NCI-H2081 treated with DMSO at 0.1 percent for 48 hours (cell line): ENCODE data around the gene LTB.

Experiments
- DNase-seq: peaks from one replicate; lab custom pipeline; 2025; lab: John Stamatoyannopoulos, UW

LTB gene

DNA sequence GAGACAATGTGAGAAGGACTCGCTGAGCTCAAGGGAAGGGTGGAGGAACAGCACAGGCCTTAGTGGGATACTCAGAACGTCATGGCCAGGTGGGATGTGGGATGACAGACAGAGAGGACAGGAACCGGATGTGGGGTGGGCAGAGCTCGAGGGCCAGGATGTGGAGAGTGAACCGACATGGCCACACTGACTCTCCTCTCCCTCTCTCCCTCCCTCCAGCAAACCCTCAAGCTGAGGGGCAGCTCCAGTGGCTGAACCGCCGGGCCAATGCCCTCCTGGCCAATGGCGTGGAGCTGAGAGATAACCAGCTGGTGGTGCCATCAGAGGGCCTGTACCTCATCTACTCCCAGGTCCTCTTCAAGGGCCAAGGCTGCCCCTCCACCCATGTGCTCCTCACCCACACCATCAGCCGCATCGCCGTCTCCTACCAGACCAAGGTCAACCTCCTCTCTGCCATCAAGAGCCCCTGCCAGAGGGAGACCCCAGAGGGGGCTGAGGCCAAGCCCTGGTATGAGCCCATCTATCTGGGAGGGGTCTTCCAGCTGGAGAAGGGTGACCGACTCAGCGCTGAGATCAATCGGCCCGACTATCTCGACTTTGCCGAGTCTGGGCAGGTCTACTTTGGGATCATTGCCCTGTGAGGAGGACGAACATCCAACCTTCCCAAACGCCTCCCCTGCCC is 5.2 kb downstream of the LTB start:
- DNase-seq: no peak

DNA sequence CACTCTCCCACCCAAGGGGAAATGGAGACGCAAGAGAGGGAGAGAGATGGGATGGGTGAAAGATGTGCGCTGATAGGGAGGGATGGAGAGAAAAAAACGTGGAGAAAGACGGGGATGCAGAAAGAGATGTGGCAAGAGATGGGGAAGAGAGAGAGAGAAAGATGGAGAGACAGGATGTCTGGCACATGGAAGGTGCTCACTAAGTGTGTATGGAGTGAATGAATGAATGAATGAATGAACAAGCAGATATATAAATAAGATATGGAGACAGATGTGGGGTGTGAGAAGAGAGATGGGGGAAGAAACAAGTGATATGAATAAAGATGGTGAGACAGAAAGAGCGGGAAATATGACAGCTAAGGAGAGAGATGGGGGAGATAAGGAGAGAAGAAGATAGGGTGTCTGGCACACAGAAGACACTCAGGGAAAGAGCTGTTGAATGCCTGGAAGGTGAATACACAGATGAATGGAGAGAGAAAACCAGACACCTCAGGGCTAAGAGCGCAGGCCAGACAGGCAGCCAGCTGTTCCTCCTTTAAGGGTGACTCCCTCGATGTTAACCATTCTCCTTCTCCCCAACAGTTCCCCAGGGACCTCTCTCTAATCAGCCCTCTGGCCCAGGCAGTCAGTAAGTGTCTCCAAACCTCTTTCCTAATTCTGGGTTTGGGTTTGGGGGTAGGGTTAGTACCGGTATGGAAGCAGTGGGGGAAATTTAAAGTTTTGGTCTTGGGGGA is 6.1 kb downstream of the LTB start:
- DNase-seq: no peak

DNA sequence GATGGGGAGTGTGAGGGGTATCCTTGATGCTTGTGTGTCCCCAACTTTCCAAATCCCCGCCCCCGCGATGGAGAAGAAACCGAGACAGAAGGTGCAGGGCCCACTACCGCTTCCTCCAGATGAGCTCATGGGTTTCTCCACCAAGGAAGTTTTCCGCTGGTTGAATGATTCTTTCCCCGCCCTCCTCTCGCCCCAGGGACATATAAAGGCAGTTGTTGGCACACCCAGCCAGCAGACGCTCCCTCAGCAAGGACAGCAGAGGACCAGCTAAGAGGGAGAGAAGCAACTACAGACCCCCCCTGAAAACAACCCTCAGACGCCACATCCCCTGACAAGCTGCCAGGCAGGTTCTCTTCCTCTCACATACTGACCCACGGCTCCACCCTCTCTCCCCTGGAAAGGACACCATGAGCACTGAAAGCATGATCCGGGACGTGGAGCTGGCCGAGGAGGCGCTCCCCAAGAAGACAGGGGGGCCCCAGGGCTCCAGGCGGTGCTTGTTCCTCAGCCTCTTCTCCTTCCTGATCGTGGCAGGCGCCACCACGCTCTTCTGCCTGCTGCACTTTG is 6.8 kb downstream of the LTB start, which contains the start of gene TNF:
Gene TNF (plus strand): TSS at position 231 of the 567 bp plus-strand sequence. CDS start 177 bp downstream, at position 408.
- no peak for DNase-seq

DNA sequence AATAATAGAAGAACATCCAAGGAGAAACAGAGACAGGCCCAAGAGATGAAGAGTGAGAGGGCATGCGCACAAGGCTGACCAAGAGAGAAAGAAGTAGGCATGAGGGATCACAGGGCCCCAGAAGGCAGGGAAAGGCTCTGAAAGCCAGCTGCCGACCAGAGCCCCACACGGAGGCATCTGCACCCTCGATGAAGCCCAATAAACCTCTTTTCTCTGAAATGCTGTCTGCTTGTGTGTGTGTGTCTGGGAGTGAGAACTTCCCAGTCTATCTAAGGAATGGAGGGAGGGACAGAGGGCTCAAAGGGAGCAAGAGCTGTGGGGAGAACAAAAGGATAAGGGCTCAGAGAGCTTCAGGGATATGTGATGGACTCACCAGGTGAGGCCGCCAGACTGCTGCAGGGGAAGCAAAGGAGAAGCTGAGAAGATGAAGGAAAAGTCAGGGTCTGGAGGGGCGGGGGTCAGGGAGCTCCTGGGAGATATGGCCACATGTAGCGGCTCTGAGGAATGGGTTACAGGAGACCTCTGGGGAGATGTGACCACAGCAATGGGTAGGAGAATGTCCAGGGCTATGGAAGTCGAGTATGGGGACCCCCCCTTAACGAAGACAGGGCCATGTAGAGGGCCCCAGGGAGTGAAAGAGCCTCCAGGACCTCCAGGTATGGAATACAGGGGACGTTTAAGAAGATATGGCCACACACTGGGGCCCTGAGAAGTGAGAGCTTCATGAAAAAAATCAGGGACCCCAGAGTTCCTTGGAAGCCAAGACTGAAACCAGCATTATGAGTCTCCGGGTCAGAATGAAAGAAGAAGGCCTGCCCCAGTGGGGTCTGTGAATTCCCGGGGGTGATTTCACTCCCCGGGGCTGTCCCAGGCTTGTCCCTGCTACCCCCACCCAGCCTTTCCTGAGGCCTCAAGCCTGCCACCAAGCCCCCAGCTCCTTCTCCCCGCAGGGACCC is 7.8 kb downstream of the LTB start:
- DNase-seq: no peak

DNA sequence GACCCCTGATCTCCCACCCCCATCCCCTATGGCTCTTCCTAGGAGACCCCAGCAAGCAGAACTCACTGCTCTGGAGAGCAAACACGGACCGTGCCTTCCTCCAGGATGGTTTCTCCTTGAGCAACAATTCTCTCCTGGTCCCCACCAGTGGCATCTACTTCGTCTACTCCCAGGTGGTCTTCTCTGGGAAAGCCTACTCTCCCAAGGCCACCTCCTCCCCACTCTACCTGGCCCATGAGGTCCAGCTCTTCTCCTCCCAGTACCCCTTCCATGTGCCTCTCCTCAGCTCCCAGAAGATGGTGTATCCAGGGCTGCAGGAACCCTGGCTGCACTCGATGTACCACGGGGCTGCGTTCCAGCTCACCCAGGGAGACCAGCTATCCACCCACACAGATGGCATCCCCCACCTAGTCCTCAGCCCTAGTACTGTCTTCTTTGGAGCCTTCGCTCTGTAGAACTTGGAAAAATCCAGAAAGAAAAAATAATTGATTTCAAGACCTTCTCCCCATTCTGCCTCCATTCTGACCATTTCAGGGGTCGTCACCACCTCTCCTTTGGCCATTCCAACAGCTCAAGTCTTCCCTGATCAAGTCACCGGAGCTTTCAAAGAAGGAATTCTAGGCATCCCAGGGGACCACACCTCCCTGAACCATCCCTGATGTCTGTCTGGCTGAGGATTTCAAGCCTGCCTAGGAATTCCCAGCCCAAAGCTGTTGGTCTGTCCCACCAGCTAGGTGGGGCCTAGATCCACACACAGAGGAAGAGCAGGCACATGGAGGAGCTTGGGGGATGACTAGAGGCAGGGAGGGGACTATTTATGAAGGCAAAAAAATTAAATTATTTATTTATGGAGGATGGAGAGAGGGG is 8.8 kb downstream of the LTB start:
- DNase-seq: no peak

DNA sequence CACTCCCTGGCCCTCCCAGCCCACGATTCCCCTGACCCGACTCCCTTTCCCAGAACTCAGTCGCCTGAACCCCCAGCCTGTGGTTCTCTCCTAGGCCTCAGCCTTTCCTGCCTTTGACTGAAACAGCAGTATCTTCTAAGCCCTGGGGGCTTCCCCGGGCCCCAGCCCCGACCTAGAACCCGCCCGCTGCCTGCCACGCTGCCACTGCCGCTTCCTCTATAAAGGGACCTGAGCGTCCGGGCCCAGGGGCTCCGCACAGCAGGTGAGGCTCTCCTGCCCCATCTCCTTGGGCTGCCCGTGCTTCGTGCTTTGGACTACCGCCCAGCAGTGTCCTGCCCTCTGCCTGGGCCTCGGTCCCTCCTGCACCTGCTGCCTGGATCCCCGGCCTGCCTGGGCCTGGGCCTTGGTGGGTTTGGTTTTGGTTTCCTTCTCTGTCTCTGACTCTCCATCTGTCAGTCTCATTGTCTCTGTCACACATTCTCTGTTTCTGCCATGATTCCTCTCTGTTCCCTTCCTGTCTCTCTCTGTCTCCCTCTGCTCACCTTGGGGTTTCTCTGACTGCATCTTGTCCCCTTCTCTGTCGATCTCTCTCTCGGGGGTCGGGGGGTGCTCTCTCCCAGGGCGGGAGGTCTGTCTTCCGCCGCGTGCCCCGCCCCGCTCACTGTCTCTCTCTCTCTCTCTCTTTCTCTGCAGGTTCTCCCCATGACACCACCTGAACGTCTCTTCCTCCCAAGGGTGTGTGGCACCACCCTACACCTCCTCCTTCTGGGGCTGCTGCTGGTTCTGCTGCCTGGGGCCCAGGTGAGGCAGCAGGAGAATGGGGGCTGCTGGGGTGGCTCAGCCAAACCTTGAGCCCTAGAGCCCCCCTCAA is 9.9 kb downstream of the LTB start, which contains the start of gene LTA:
Gene LTA (plus strand): TSS at position 249 of the 871 bp plus-strand sequence. CDS start 454 bp downstream, at position 703.
- no peak for DNase-seq

DNA sequence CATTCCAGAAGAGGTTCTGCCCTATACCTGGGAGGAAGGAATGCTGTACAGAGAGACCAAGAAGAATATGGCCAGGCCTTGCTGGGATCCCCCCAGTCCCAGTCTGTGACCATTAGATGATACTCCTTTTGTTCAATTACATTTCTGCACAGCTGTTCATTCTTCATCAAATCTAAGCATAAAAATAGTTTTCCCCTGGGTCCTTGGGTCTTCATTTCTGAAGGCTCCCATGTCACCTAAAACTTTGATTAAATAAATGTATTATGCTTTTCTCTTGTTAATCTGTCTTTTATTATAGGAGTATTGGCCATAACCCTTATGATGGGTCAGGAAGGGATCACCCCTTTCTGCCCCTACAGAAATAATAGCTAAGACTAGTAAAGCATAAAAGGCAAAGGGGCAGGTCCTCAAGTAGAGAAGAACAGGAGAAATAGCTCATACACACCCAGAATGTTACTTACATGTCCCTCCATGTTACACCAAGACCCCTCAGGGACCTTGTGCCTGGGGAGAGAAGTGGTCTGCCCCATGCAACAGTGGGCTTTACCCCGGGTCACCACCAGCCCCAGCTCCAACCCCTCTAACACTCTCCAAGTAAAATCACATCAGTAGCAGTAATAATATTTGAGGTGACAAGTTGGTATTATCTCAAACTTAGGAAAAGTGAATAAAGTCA is 12.2 kb downstream of the LTB start:
- no peak for DNase-seq

DNA sequence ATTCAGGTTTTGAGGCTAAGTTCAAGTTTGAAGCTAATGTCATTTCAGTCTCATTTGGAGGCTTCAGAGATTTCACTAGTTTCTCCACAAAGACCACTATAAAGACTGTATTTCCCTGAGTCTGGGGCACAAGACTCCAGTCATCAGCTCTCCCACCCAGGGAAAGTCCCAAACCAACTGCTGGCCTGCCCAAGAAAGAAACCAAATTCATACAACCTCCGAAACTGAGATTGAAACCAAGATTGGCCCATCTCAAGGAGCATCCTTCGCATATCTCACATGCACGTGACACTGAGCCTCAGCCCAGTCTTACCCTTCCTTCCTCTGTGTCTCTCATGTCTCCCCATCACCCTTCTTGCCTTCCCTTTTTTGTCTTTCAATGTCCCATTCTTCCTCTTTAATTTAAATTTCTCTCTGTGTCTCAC is 13.7 kb downstream of the LTB start:
- no peak for DNase-seq

DNA sequence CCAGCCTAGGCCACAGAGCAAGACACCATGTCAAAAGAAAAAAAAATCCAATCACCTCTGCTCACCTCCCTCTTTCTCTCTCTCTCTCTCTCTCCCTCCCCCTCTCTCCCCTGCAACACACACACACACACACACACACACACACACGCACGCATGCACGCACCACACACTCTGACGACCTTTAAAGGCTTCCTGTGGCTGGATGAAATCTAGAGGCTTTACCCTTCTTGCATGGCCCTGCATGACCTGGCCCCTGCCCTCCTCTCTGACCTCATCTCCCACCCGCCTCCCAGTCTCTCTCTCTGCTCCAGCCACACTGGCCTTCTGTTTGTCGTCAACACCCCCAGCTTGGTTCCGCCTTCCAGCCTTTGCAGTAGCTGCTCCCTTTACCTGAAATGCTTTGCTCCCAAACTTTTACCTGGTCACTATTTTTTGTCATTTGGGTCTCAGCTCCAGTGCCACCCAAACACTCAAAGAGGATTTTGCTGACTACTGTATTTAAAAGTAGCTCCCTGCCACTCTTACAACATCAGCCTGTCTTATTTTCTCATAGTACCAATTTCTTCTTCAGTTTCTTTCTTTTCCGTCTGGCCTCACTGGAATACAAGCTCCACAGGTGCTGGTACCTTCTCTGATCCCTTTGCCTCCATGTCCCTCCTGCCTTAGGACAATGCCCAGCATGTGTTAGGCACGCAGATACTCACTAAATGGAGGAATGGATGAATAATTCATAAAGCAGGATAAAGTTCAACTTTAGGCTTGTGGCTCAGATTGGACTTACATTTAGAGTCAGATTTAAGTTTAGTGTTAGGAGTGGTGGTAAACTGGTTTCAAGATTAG is 14.5 kb downstream of the LTB start:
- no peak for DNase-seq

DNA sequence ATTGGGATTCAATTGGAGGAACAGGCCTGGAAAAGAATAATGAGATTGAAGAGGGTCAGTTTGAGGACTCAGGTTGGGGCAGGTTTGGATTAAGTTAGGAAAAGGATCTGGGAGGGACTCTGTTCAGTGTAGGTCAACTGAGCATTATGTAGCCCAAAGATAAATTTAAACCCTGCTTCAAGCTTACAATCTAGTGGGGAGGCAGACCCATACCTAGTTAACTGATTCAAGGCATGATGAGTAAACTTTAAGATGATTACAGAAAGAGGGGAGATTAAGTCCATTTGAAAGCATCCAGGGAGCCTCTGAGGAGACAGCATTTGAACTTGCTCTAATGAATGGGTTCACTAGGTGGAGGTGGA is 21.5 kb downstream of the LTB start:
- no peak for DNase-seq

DNA sequence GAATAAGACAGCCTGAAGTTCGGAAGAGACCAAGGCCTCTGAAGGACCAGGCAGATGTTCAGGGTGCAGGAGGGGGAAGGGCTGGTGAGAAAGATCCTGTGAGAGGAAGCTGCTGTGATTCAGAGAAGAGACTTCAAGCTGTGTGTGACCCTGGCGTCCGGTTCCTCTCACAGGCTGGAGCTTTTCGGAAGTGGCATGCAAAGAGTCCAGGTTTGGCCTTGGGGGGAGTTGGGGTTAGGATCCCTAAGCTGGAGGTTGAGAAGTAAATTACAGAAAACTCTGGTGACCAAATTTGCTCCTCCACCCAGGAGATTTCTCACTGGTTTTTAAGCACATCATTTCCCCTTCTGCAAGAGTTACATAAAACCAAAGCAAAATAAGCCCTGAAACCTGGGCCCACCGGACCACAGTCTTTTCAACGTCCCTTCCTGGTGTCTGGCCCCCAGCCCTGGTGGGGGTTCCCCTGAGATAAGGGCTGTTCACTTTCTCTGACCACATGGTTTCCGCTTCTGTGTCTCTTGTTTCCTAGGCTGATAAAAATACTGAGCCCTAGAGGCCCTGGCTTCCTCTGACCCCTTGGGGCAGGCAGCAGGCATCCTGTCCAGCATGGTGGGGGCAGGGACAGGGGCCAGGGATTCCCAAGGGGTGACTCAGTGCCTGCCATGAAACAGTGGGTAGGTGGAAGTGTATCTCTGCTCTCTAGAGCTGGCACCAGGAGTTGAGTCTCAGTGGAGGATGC is 22.1 kb downstream of the LTB start:
- no peak for DNase-seq

DNA sequence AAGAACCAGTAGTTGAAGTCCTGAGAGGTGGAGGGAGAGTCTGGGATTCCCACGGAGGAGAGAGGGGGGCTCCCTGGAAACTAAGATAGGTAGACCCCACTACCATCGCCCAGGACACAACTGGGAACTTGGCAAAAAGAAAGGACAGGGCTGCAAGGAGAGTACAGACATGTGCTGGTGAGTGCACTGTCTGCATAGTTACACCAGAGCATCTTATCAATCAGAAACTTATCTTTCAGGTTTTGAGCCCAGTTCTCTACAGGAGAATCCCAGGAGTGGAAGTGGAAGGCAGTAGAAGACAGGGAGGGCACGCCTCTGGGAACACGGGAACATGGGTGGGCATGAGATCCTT is 22.6 kb downstream of the LTB start:
- no peak for DNase-seq

DNA sequence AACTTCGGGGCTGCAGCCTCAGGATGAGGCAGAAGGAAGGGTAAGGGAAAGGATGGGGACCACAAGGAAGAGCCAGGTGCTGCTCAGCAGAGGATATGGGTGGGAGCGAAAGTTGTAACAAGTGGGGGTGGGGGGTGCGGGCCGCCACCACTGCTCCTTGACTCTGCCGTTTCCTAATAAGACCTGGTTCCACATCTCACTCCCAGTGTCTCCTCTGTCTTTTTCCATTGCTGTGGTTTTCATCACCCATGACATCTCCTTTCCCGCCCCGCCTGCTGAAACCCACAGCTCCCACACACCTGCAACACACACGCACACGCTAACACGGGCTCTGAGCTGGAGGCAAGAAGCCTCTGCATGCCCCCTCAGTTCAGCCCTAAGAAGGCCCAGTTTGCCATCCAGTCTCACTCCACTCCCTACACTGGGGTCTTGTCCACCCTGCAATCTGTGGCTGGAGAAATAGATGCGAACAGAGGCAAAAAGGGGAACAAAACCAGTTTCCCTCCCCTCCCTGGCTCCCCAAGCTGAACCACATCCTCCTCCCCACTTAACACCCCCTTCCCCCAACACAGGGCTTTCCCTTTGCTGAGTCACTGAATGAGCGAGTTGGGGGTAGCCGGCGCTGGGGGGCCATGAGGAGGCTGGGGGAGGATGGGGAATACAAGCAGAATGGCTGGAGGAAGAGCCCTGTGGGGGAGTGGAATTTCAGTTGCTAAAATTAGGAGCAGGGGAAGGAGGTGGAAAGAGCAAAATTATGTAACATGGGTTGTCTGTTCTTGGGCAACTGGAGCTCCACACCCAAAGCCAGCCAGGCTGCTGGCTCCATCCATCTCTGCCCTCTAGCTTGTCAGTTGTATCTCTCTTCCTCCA is 23.4 kb downstream of the LTB start:
- no peak for DNase-seq

DNA sequence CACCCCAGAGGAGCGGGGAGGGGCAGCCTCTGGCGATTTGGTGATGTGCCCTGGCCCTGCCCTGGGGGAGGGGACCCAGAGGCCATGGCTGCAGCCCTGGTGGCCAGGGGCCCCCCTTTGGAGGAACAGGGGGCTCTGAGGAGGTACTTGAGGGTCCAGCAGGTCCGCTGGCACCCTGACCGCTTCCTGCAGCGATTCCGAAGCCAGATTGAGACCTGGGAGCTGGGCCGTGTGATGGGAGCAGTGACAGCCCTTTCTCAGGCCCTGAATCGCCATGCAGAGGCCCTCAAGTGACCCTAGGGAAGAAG is 24.0 kb downstream of the LTB start:
- DNase-seq: no peak

DNA sequence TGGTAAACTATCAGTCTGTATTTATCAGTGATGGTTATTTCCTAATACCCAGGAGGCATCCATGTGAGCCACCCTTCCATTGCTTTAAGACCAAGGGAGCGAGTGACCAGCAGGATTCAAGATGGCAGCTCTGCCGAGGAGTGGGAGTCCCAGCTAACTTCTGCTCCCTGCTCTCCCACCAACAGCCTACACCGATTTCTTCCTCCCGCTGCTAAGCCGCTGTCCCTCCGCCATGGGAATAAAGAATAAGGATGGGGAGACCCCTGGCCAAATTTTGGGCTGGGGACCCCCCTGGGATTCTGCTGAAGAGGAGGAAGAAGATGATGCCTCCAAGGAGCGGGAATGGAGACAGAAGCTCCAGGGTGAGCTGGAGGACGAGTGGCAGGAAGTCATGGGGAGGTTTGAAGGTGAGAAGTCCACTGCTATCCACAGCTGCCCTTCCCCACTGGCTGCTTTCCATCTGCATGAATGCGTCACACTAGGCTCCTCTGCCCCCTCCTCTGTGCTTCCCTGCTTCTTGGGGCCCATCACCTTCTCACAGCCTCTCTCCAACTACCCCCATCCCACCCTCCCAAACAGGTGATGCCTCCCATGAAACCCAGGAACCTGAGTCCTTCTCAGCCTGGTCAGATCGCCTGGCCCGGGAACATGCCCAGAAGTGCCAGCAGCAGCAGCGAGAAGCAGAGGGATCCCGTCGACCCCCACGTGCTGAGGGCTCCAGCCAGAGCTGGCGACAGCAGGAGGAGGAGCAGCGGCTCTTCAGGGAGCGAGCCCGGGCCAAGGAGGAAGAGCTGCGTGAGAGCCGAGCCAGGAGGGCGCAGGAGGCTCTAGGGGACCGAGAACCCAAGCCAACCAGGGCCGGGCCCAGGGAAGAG is 24.5 kb downstream of the LTB start:
- no peak for DNase-seq

DNA sequence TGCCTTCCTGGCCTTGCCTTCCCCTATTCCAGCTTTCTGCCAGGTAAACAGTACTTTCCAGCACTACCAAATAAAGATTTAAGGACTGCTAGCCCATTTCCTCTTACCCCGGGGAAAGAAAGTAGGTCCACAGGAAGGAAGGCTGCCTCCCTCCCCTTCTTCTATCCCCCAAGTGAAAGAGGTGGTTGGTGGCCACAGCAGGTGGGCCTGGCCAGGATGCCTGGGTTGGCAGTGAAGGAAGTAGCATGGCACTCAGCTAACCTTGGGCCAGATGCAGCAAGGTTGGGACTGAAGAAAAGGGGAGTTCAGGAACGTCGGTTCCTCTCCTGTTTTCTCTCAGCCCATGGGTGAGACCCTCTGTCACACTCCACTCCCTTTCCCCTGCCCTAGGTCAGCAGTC is 25.9 kb downstream of the LTB start:
- DNase-seq: no peak
